Measurements from ENCODE around the gene KRTAP10-1.

DNA sequence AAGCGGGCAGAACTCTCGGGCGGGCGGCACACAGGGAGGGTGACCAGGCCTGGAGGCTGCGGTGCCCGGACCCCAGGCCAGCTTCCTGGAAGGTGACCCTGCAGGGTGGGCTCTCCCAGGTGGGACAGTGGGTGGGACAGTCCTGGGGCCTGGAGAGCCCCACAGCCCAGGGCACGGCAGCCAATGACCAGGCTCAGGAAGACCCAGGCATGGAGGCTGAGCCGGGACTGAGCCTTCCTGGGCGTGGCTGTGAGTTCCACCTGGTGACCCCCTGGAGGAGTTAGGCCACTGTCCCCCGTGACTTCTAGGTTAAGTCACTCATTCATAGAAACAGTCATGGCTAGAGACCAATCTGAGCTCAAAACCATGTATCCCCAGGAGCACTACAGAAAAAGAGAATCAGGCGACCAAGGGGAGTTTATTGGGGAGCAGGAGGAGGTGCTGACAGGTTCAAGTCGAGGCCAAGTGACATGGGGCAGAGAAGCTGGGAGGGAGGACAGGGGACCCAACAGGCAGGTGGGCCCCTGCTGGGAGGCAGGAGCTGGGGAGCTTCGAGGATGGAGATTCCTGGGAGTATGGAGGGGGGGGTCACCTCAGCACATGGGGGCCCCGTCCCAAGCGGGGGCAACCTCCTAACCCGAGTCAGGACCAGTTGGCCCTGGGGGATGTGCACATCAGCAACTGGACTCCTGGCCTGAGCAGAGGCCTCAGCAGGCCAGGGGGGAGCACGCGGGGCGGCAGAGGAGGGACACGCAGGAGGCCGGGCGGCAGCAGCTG is 39.2 kb upstream of the KRTAP10-1 start:
- no peak for TF ChIP-seq EZH2 (IDR thresholded peaks at IDR 0.05)
- no peak for TF ChIP-seq POLR2AphosphoS5 (IDR thresholded peaks at IDR 0.05; ENCODE audit: borderline replicate concordance, low read depth, low read length)
